Smooth muscle cell (in vitro differentiated cells): ENCODE data around the gene CXCR4. TPM values are rescaled to one million over a fixed set of nuclear protein-coding genes. Genes with fewer than 3 reads are reported as not detected.

ENCODE experiments used
- DNase-seq: peaks from one replicate; lab custom pipeline; 2025; ENCODE audit not compliant: unreplicated experiment; lab: John Stamatoyannopoulos, UW
- H2AFZ ChIP-seq: fragments of 200-600 bp; sonication (generic); 2 replicates; pipeline ENCODE4 v1.6.0; 2016; ENCODE audit warnings: antibody characterized with exemption, low read depth, mild to moderate bottlenecking
- H3F3A ChIP-seq: fragments of 200-600 bp; sonication (generic); 2 replicates; pipeline ENCODE4 v1.6.0; 2017; ENCODE audit warnings: antibody characterized with exemption, low read depth
- H3K27ac ChIP-seq: fragments of 200-600 bp; sonication (generic); 2 replicates; pipeline ENCODE4 v1.5.1; 2016; ENCODE audit warnings: low read depth, mild to moderate bottlenecking
- H3K27me3 ChIP-seq: fragments of 200-600 bp; sonication (generic); 2 replicates; pipeline ENCODE4 v1.6.1; 2016; ENCODE audit warnings: low read depth, mild to moderate bottlenecking
- H3K36me3 ChIP-seq: fragments of 200-600 bp; sonication (generic); 2 replicates; pipeline ENCODE4 v1.5.1; 2016; ENCODE audit warnings: low read depth
- H3K4me1 ChIP-seq: fragments of 200-600 bp; sonication (generic); 2 replicates; pipeline ENCODE4 v1.5.1; 2016; ENCODE audit warnings: low read depth
- H3K4me2 ChIP-seq: fragments of 200-600 bp; sonication (generic); 2 replicates; pipeline ENCODE4 v1.6.0; 2016; ENCODE audit warnings: mild to moderate bottlenecking
- H3K4me3 ChIP-seq: fragments of 200-600 bp; sonication (generic); 2 replicates; pipeline ENCODE4 v1.5.1; 2016; ENCODE audit warnings: mild to moderate bottlenecking
- H3K79me2 ChIP-seq: fragments of 200-600 bp; sonication (generic); 2 replicates; pipeline ENCODE4 v1.6.0; 2016; ENCODE audit warnings: low read depth, mild to moderate bottlenecking
- H3K9ac ChIP-seq: fragments of 200-600 bp; sonication (generic); 2 replicates; pipeline ENCODE4 v1.6.0; 2016; ENCODE audit warnings: low read depth
- H3K9me3 ChIP-seq: fragments of 200-600 bp; sonication (generic); replicated peaks from 2 replicates; pipeline ENCODE4 v1.5.1; 2016; ENCODE audit warnings: low read depth
- H4K20me1 ChIP-seq: fragments of 200-600 bp; sonication (generic); 2 replicates; pipeline ENCODE4 v1.6.0; 2016; ENCODE audit warnings: low read depth
- WGBS: methylation state at CpG from one replicate; pipeline ENCODE4 v1.1.7; 2016; ENCODE audit warnings: low lambda C conversion rate; 5-methylcytosine and 5-hydroxymethylcytosine counted together
- polyA plus RNA-seq: library from polyadenylated mRNA; unstranded; fragments of >200 nt; fragmentation: Nextera tagmentation; extraction: Ambion mirVana; gene quantifications from 2 replicates; pipeline ENCODE4 v1.2.1, GENCODE V29; 2016
- total RNA-seq: library from RNA; depleted of rRNA; stranded (reverse); fragments of >200 nt; gene quantifications from 2 replicates; pipeline ENCODE4 v1.2.3, GENCODE V29; 2014
- TF ChIP-seq, protein P1 (sequence below): fragments of 200-600 bp; sonication (generic); IDR thresholded peaks from 2 replicates; pipeline ENCODE4 v1.5.1; 2017; ENCODE audit warnings: borderline replicate concordance, mild to moderate bottlenecking, antibody characterized with exemption; ENCODE audit not compliant: insufficient read depth, poor library complexity, severe bottlenecking

Gene CXCR4
- total and polyA plus RNA-seq, 2 experiments from 2014 or later, result 2.8 to 4.0 TPM

DNA sequence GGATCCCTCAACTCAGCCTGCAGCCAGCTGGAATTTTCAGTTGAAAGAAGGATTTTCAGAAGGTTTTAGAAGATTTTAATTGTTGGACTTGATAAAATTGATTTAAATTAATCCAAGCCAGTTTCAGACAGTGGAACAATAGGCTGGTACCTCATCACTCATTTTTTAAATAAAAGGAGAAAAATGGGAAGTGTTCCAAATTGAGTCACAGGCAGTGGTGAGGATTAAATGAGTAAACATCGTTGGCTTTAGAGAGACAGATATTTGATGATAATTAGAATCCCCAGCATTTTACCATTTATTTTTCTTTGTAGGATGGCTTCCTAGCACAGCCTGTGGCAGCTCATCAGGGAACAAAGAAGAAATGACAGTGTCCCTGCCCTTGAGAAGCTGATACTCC lies 7.4 kb downstream of the CXCR4 start:
- Histone ChIP-seq H3K4me2 (no peak overlapping the region), H4K20me1 (no peaks in the 10 kb centered on the region), H3K4me1 (peaks cover 22% of the 10 kb centered on the region), H3K36me3 (no peaks in the 10 kb centered on the region), H3K4me3 (no peak overlapping the region), H3K27me3 (no peaks in the 10 kb centered on the region), H3K79me2 (no peaks in the 10 kb centered on the region), H2AFZ (no peak overlapping the region), H3K9ac (no peak overlapping the region), H3K27ac (no peak overlapping the region), H3F3A (peaks cover 4% of the 10 kb centered on the region), H3K9me3 (no peaks in the 10 kb centered on the region)
- TF ChIP-seq, protein P1, sequence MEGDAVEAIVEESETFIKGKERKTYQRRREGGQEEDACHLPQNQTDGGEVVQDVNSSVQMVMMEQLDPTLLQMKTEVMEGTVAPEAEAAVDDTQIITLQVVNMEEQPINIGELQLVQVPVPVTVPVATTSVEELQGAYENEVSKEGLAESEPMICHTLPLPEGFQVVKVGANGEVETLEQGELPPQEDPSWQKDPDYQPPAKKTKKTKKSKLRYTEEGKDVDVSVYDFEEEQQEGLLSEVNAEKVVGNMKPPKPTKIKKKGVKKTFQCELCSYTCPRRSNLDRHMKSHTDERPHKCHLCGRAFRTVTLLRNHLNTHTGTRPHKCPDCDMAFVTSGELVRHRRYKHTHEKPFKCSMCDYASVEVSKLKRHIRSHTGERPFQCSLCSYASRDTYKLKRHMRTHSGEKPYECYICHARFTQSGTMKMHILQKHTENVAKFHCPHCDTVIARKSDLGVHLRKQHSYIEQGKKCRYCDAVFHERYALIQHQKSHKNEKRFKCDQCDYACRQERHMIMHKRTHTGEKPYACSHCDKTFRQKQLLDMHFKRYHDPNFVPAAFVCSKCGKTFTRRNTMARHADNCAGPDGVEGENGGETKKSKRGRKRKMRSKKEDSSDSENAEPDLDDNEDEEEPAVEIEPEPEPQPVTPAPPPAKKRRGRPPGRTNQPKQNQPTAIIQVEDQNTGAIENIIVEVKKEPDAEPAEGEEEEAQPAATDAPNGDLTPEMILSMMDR, result no peak
- no peak for DNase-seq
- WGBS, result 57% methylated on average over 1 of the region's 1 CpG

DNA sequence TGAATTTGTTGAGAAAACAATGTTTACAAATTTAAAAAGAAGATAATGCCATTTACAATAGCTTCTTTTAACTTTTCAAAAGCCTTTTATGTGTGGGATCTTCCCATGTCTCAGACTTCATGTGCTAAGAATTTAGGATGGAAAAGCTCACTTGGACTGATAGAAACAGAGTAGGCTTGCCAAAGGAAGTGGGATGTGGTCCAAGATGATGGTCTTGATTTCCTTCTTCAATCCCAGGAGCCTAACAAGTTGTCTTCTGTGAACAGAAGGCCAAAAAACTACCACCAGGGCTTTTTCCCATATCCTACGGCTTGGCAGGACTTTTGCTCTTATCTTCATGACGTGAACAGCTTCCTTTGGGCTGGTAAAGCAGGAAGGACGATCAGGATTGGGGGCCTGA lies 9.5 kb downstream of the CXCR4 start:
- Histone ChIP-seq H3K4me1 (peaks cover 15% of the 10 kb centered on the region), H3K9ac (no peak overlapping the region), H3K36me3 (no peaks in the 10 kb centered on the region), H3F3A (no peaks in the 10 kb centered on the region), H3K4me3 (no peak overlapping the region), H4K20me1 (no peaks in the 10 kb centered on the region), H3K79me2 (no peaks in the 10 kb centered on the region), H3K27ac (no peak overlapping the region), H3K4me2 (no peak overlapping the region), H3K27me3 (no peaks in the 10 kb centered on the region), H3K9me3 (no peaks in the 10 kb centered on the region), H2AFZ (no peak overlapping the region)
- TF ChIP-seq, protein P1, result no peak
- WGBS, result 75% methylated on average over 3 of the region's 3 CpGs
- DNase-seq, result no peak

DNA sequence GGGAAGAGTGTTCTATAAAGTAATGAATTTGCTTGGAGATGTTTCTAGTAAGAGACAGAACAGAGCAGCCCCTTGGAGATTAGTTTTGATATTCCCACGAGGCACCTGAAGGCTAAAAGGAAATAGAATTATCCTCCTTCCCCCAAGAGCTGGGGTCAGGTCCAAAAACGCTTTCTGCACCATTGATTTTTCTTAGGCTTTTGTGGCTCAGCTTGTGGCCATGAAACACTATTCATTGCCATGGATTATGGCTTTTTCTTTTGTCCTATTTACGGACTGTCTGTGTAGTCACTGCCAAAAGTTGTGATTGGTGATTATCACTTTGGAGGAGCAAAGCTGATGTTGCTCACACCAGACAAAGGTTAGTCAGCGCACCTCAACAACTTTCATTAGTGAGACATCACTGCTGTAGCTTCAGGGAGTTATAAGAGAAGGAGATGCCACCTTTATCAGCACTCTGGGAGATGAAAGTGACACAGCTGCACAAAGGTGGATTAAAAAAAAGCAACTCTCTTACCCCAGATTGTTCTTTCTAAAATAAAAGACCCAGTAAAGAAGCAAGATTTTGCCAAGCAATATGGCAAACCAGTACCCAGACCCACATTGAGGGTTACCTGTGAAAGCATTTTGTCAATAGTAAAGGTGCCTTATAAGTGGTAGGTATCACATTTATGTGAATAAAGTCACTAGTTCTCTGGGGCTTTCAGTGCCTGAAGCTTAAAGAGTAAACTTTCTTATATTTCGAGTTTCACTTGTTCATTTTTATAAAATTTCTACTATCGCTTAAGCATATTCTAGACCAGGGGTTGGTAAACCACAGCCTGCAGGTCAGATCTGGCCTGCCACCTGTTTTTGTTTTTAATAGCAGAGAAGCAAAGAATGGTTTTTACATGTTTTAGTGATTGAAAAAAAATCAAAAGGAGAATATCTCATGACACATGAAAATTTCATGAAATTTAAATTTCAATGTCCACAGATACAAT lies 10.6 kb downstream of the CXCR4 start:
- TF ChIP-seq, protein P1, result no peak
- no peak overlapping the region for H3K4me2 ChIP-seq
- H3K36me3 ChIP-seq, result no peaks in the 10 kb centered on the region
- no peak overlapping the region for H2AFZ ChIP-seq
- H3K79me2 ChIP-seq, result no peaks in the 10 kb centered on the region
- 88% methylated on average over 6 of the region's 6 CpGs for WGBS
- DNase-seq, result no peak
- H3K27me3 ChIP-seq, result no peaks in the 10 kb centered on the region
- H4K20me1 ChIP-seq, result no peaks in the 10 kb centered on the region
- H3K27ac ChIP-seq, result no peak overlapping the region
- H3K9ac ChIP-seq, result no peak overlapping the region
- no peaks in the 10 kb centered on the region for H3F3A ChIP-seq
- H3K9me3 ChIP-seq, result no peaks in the 10 kb centered on the region
- H3K4me3 ChIP-seq, result no peak overlapping the region
- peaks cover 4% of the 10 kb centered on the region for H3K4me1 ChIP-seq

DNA sequence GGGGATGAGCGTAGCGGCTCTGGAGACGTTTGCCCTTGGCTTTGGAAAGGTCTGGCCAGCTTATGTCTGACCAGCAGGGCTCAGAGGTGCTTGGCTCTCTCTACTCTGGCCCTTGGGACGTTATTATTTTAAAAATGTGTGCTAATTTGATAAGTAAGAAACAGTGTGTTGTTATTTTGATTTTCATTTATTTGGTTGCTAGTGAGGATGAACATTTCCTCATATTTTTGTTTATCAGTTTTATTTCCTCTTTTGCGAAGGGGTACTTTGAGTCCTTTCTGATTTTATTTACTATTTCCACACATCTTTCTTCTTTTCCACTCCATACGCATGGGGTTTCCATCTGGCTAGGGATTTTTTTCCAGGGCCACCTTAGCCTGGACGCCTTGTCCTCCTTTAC lies 11.4 kb downstream of the CXCR4 start:
- 94% methylated on average over 7 of the region's 7 CpGs for WGBS
- no peak for DNase-seq
- H3K27ac ChIP-seq, result no peak overlapping the region
- H3K79me2 ChIP-seq, result no peaks in the 10 kb centered on the region
- no peak overlapping the region for H3K4me3 ChIP-seq
- H3K9ac ChIP-seq, result no peak overlapping the region
- no peaks in the 10 kb centered on the region for H3K4me1 ChIP-seq
- H3F3A ChIP-seq, result no peaks in the 10 kb centered on the region
- no peak overlapping the region for H3K4me2 ChIP-seq
- no peak overlapping the region for H2AFZ ChIP-seq
- H3K27me3 ChIP-seq, result no peaks in the 10 kb centered on the region
- TF ChIP-seq, protein P1, result no peak
- H3K36me3 ChIP-seq, result no peaks in the 10 kb centered on the region
- no peaks in the 10 kb centered on the region for H4K20me1 ChIP-seq
- no peaks in the 10 kb centered on the region for H3K9me3 ChIP-seq
